ENCODE results near the gene SNAI3.

Gene SNAI3

DNA sequence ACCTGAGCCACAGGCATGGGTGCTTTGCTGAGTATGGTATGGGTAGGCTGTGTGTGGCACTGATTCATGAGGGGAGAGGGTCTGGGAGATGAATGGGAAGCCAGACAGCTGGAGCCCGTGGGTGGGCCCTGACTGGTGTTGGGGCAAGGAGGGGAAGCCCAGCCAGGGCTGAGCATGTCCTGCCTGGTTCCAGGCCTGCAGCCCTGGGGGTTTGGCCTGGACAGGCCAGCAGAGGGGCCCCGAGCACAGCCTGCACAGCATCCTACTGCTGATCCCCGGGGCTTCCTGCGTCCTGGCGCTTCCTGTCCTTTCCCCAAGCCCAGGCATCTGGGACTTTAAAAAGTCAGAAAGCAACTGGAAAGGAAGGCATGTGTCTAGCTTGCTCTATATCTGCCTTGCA is 18.8 kb downstream of the SNAI3 start:
- TF ChIP-seq, protein P1, sequence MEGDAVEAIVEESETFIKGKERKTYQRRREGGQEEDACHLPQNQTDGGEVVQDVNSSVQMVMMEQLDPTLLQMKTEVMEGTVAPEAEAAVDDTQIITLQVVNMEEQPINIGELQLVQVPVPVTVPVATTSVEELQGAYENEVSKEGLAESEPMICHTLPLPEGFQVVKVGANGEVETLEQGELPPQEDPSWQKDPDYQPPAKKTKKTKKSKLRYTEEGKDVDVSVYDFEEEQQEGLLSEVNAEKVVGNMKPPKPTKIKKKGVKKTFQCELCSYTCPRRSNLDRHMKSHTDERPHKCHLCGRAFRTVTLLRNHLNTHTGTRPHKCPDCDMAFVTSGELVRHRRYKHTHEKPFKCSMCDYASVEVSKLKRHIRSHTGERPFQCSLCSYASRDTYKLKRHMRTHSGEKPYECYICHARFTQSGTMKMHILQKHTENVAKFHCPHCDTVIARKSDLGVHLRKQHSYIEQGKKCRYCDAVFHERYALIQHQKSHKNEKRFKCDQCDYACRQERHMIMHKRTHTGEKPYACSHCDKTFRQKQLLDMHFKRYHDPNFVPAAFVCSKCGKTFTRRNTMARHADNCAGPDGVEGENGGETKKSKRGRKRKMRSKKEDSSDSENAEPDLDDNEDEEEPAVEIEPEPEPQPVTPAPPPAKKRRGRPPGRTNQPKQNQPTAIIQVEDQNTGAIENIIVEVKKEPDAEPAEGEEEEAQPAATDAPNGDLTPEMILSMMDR (IDR thresholded peaks at IDR 0.05; ENCODE audit: low read length, missing control alignments), result no peak
- no peak for DNase-seq (ENCODE audit: low read depth)
- no peak overlapping the region for H3K4me3 ChIP-seq (replicated peaks; ENCODE audit: low read depth, low read length)

DNA sequence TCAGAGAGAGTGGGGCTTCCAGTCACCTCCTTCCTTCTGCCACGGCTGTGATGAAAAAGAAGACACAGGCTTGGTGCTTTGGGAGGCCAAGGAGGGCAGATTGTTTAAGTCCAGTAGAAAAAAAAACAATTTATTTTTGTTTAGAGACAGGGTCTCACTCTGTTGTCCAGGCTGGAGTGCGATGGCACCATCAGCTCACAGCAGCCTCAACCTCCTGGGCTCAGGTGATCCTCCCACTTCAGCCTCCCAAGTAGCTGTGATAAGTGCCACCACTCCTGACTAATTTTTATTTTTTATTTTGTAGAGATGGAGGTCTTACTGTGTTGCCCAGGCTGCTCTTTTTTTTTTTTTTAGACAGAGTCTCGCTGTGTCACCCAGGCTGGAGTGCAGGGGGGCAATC is 20.7 kb downstream of the SNAI3 start:
- no peak overlapping the region for H3K4me3 ChIP-seq (replicated peaks; ENCODE audit: low read depth, low read length)
- TF ChIP-seq, protein P1 (IDR thresholded peaks at IDR 0.05; ENCODE audit: low read length, missing control alignments), result no peak
- no peak for DNase-seq (ENCODE audit: low read depth)

DNA sequence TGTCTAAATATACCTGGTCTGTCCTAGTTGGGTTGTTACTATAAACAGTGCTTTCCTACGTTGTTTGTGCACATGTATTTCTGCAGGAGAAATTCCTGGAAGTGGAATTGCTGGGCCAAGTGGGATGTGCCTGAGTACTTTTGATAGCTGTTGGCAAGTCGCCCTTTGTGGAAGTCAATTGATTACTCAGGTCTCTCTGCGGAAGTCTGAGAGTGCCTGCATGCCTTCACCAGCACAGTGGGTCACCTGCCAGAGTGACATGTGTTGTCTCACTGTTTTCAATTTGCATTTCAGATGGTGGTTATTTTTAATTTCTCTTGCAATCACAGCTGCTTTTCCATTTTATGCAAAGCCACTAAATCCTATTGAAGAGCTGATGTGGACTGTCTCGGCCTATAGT is 21.2 kb downstream of the SNAI3 start:
- TF ChIP-seq, protein P1 (IDR thresholded peaks at IDR 0.05; ENCODE audit: low read length, missing control alignments), result no peak
- no peak overlapping the region for H3K4me3 ChIP-seq (replicated peaks; ENCODE audit: low read depth, low read length)
- DNase-seq (ENCODE audit: low read depth), result no peak

DNA sequence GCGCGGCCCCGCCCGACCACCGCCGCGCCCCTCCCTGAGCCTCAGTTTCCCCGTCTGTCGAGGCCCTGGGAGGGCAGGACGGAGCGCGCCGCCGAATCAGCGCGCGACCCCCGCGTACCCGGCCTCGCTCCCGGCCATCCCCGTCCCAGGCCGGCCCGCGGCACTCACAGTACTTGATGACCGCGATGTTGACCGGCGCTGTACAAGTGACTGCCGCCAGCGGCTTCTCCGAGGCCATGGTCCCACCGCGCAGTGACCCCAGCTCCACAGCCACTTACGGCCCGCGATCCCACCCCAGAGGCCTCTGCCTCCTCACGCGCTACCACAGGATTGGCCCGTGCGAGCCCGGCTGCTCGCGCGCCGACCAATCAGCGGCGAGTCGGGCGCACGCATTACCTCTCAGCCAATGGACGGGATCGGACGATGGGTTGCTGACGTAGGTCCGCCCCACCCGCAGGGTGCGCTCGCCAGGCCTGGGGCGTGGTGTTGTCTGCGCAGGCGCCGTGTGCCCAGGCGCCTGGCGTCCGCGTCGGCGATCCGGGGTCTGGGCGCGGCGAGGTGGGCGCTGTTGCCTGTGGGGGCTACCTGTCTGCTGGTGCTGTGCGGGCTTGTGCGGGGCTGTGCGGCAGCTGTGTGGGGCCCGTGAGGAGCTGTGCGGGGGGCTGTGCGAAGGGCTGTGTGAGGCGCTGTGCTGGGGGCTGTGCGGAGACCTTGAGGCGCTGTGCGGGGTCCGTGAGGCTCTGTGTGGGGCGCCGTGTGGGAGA is 23.3 kb downstream of the SNAI3 start, which contains the start of gene MVD:
Gene MVD (minus strand): TSS at position 249 of the 764 bp plus-strand sequence. CDS start 11 bp downstream, at position 238.
- TF ChIP-seq, protein P1 (IDR thresholded peaks at IDR 0.05; ENCODE audit: low read length, missing control alignments), result no peak
- DNase-seq (ENCODE audit: low read depth), result peak; percentile 98
- H3K4me3 ChIP-seq (replicated peaks; ENCODE audit: low read depth, low read length), result peak within 1 kb of the TSS; percentile 75

DNA sequence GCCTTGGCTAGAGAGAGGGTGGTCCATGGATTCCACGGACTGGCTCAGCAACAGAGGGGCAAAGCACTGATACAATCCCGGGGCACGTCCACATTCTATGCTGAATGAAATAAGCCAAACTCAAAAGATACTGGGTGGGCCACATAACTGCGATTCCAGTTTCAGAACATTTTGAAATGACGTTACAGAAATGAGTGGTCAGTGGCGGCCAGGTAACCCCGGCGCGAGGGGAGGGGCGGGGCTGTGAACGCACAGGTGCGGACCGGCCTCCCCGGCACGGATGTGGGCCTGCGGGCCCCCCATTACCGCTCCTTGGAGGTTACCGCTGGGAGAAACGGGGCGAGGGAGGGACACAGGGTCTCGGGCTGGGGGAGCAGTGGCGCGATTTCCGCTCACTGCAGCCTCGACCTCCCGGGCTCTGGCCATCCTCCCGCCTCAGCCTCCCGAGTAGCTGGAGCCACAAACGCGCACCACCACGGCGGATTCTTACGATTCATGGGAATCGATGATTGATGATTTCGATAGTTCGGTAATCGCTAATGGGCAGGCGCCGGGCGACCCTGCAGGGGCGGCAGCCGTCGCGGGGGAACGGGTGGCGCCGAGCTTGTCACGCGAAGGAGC is 24.0 kb downstream of the SNAI3 start:
- DNase-seq (ENCODE audit: low read depth), result no peak

DNA sequence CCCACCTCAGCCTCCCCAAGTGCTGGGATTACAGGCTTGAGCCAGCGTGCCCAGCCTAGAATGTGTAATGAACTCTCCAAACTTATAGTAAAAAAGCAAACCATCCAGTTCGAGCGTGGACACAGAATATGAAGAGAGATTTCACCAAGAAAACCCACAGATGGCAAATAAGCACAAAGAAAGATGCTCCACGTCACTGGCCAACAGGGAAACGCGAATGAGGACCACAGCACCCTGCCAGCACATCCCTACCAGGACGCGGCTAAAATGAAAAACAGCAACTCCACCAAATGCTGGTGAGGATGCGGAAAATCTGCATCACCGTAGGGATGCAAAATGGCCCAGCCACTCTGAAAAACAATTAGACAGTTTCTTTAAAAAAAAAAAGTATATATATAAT is 24.8 kb downstream of the SNAI3 start:
- peak overlapping the region; percentile 75 for H3K4me3 ChIP-seq (replicated peaks; ENCODE audit: low read depth, low read length)
- TF ChIP-seq, protein P1 (IDR thresholded peaks at IDR 0.05; ENCODE audit: low read length, missing control alignments), result no peak
- DNase-seq (ENCODE audit: low read depth), result no peak

More for the DNA sequence above, 24.0 kb downstream of the SNAI3 start:
- peak overlapping the region; percentile 75 for H3K4me3 ChIP-seq (replicated peaks; ENCODE audit: low read depth, low read length)
- TF ChIP-seq, protein P1 (IDR thresholded peaks at IDR 0.05; ENCODE audit: low read length, missing control alignments), result no peak
